GM23338 (cell line): ENCODE data around the gene DEFB124. TPM values are rescaled to one million over a fixed set of nuclear protein-coding genes. Genes with fewer than 3 reads are reported as not detected.

Experiments
- ATAC-seq: fragments of 200-7000 bp; cut with Tn5 transposase; 3 replicates; pipeline ENCODE4 v1.9.1; 2020
- DNase-seq: peaks from one replicate; pipeline ENCODE4 v3.0.0-alpha.2; 2015; ENCODE audit warnings: low spot score
- H2AFZ ChIP-seq: fragments of 200-600 bp; sonication (generic); 2 replicates; pipeline ENCODE4 v1.8.0; 2016; ENCODE audit warnings: antibody characterized with exemption, mild to moderate bottlenecking, moderate library complexity
- H3F3A ChIP-seq: fragments of 200-600 bp; sonication (generic); replicated peaks from 2 replicates; pipeline ENCODE4 v1.8.0; 2017; ENCODE audit warnings: antibody characterized with exemption, mixed run types, low read depth
- H3K27ac ChIP-seq: fragments of 200-600 bp; sonication (generic); 2 replicates; pipeline ENCODE4 v1.6.1; 2016; ENCODE audit warnings: low read depth
- H3K27me3 ChIP-seq: fragments of 200-600 bp; sonication (generic); 2 replicates; pipeline ENCODE4 v1.8.0; 2016; ENCODE audit warnings: mild to moderate bottlenecking, mixed run types, moderate library complexity; ENCODE audit not compliant: insufficient read depth
- H3K36me3 ChIP-seq: fragments of 200-600 bp; sonication (generic); 2 replicates; pipeline ENCODE4 v1.8.0; 2016; ENCODE audit warnings: mild to moderate bottlenecking; ENCODE audit not compliant: insufficient read depth
- H3K4me1 ChIP-seq: fragments of 200-600 bp; sonication (generic); 2 replicates; pipeline ENCODE4 v1.8.0; 2016; ENCODE audit warnings: mild to moderate bottlenecking, moderate library complexity; ENCODE audit not compliant: insufficient read depth
- H3K4me2 ChIP-seq: fragments of 200-600 bp; sonication (generic); 2 replicates; pipeline ENCODE4 v1.7.1; 2017; ENCODE audit warnings: mixed run types
- H3K4me3 ChIP-seq: fragments of 200-600 bp; sonication (generic); 2 replicates; pipeline ENCODE4 v1.6.1; 2016; ENCODE audit warnings: mixed run types
- H3K79me2 ChIP-seq: fragments of 200-600 bp; sonication (generic); replicated peaks from 2 replicates; pipeline ENCODE4 v1.8.0; 2017; ENCODE audit warnings: mild to moderate bottlenecking; ENCODE audit not compliant: insufficient read depth
- H3K9me2 ChIP-seq: fragments of 200-600 bp; sonication (generic); 2 replicates; pipeline ENCODE4 v1.8.0; 2017; ENCODE audit not compliant: insufficient read depth
- H4K20me1 ChIP-seq: fragments of 200-600 bp; sonication (generic); replicated peaks from 2 replicates; pipeline ENCODE4 v1.8.0; 2017; ENCODE audit warnings: mild to moderate bottlenecking; ENCODE audit not compliant: insufficient read depth
- H3K27ac Mint-ChIP-seq: 2 replicates; pipeline ENCODE4 v1.8.0; 2020; ENCODE audit warnings: inconsistent platforms, mild to moderate bottlenecking, moderate library complexity, mixed read lengths
- H3K27me3 Mint-ChIP-seq: 3 replicates; pipeline ENCODE4 v1.8.0; 2022; ENCODE audit warnings: low read depth, mild to moderate bottlenecking, moderate library complexity, mixed read lengths, inconsistent platforms; ENCODE audit not compliant: insufficient read depth, poor library complexity
- H3K36me3 Mint-ChIP-seq: 3 replicates; pipeline ENCODE4 v1.8.0; 2021; ENCODE audit warnings: low read depth, mild to moderate bottlenecking, inconsistent platforms, moderate library complexity, mixed read lengths
- H3K4me1 Mint-ChIP-seq: 3 replicates; pipeline ENCODE4 v1.8.0; 2020; ENCODE audit warnings: mild to moderate bottlenecking, inconsistent platforms, mixed read lengths
- H3K4me3 Mint-ChIP-seq: 3 replicates; pipeline ENCODE4 v1.8.0; 2021; ENCODE audit warnings: moderate library complexity, mild to moderate bottlenecking, inconsistent platforms, mixed read lengths
- H3K9me3 Mint-ChIP-seq: 3 replicates; pipeline ENCODE4 v1.8.0; 2020; ENCODE audit warnings: moderate library complexity, mild to moderate bottlenecking, inconsistent platforms, mixed read lengths
- NANOG ChIP-seq: IDR thresholded peaks from 2 replicates; pipeline ENCODE4 v1.6.1; 2016; ENCODE audit warnings: antibody characterized with exemption, borderline replicate concordance
- POLR2AphosphoS5 ChIP-seq: IDR thresholded peaks from 2 replicates; pipeline ENCODE4 v1.6.1; 2016; ENCODE audit warnings: antibody characterized with exemption, low read depth
- ZNF114 ChIP-seq: fragments of 250-450 bp; sonication (Bioruptor Pico); IDR thresholded peaks from 2 replicates; pipeline ENCODE4 v1.5.0; 2020; ENCODE audit warnings: mild to moderate bottlenecking, moderate library complexity
- ZNF331 ChIP-seq: fragments of 250-450 bp; sonication (Bioruptor Pico); IDR thresholded peaks from 2 replicates; pipeline ENCODE4 v1.5.0; 2020; ENCODE audit warnings: low read depth, mild to moderate bottlenecking, moderate library complexity
- ZNF462 ChIP-seq: fragments of 250-450 bp; sonication (Bioruptor Pico); IDR thresholded peaks from 2 replicates; pipeline ENCODE4 v1.5.0; 2020; ENCODE audit warnings: mild to moderate bottlenecking, moderate library complexity
- polyA plus RNA-seq: library from polyadenylated mRNA; unstranded; fragments of >200 nt; fragmentation: Nextera tagmentation; extraction: Ambion mirVana; gene quantifications from 2 replicates; pipeline ENCODE4 v1.2.1, GENCODE V29; 2016
- total RNA-seq: library from RNA; depleted of rRNA; stranded (reverse); fragments of >200 nt; shearing (Covaris generic); gene quantifications from 2 replicates; pipeline ENCODE4 v1.2.3, GENCODE V29; 2014
- TF ChIP-seq, protein P1 (sequence below), 2 experiments: fragments of 200-600 bp in 1 of 2; sonication (generic) in 1 of 2; conservative IDR thresholded peaks; 2 replicates each; pipeline versions ENCODE4 v1.5.1 to v1.6.1; 2016 to 2017; ENCODE audit warnings: antibody characterized with exemption in 2 of 2, low read depth in 2 of 2, mild to moderate bottlenecking in 2 of 2, moderate library complexity in 1 of 2

Gene DEFB124
- total and polyA plus RNA-seq, 2 experiments from 2014 or later: 0.52 TPM; not detected in 1

DNA sequence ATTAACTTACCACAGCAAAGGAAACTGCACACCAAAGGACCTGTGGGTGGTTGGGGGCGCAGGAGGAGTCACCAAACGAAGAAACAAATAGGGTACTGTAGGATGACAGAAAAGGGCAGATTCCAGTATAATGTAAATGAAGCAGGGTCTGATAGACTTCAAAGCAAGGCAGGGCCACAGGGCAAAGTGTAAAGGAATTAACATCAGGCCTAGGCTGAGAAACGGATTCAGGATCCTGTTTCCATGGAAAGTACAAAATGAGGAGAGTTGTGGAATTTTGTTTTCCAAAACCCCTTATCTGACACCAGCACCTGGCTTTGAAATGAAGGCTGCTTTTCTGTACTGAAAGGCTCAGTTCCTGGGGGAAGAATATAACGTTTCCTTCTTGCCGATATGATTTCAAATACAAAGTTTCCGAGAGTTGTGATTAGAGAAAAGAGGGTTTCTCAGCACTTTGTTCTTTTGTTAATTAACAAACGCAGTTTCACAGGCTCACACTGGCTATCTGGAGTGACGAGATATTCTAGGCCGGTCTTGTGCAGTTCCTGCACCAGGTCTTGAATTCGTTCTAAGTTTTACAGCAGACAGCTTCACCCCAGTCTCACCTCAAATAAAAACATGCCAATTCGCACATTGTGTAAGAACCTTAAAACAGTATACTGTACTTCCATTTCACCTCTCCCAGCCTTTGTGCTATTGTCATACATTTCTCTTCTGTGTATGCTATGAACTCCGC is 28.7 kb downstream of the DEFB124 start:
- Histone ChIP-seq H3K27ac (no peak overlapping the region), H3K4me3 (no peak overlapping the region), H2AFZ (no peak overlapping the region), H3K9me2 (no peaks in the 10 kb centered on the region; the same call in 1 of the 2 replicates), H3K4me1 (no peaks in the 10 kb centered on the region), H3K27me3 (no peaks in the 10 kb centered on the region), H3K79me2 (no peaks in the 10 kb centered on the region), H3K4me2 (no peak overlapping the region), H4K20me1 (no peaks in the 10 kb centered on the region), H3K36me3 (no peaks in the 10 kb centered on the region; the same call in 1 of the 2 replicates), H3F3A (no peaks in the 10 kb centered on the region)
- peaks cover 93% of the 10 kb centered on the region for H3K9me3 Mint-ChIP-seq
- H3K36me3 Mint-ChIP-seq: peaks cover 31% of the 10 kb centered on the region; the same call in 2 of the 3 replicates
- TF ChIP-seq POLR2AphosphoS5: no peak
- no peak for TF ChIP-seq ZNF114
- no peak for TF ChIP-seq ZNF331 (CRISPR knock-in tag)
- TF ChIP-seq NANOG: no peak
- peaks cover 6% of the 10 kb centered on the region for H3K27me3 Mint-ChIP-seq
- no peaks in the 10 kb centered on the region for H3K4me1 Mint-ChIP-seq
- no peak overlapping the region for H3K4me3 Mint-ChIP-seq
- ATAC-seq (no peak), DNase-seq (no peak)
- no peak overlapping the region for H3K27ac Mint-ChIP-seq

DNA sequence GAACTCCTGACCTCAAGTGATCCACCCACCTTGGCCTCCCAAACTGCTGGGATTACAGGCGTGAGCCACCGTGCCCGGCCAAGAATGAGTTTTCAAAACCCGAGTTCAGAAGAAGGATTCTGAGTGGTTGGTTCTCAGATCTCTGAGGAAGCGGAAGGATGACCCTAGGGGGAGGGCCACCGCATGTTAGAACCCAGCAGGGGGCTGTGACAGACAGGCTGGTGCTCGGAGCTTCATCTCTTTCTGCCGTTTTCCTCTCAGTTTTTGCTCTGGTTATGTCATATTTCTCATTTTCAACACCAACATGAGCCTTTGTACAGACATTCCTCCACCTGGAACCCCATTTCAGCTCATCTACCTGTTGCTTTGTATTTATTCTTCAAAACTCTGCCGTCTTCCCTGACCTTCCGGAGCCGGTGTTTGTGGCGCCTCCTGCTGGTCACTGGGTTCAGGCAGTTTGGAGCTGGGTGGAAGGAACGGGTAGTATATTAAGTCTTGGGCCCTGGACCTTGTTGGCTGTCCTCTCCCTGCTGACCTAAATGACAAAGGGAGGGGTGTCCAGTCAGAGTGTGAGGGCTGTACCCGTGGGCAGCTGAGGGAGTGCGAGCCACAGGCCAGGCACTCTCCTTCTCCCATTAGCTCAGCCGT is 34.8 kb downstream of the DEFB124 start, which contains the start of gene DEFB123:
TSS of gene DEFB123 (plus strand) at position 621 of the 648 bp plus-strand sequence. CDS start 67 bp downstream, outside the sequence.
- Histone ChIP-seq H2AFZ (no peak within 1 kb of the TSS), H4K20me1 (no peaks in the 10 kb centered on the region), H3K4me2 (0 out of 2 replicates have a peak within 1 kb of the TSS, but pooled peaks have one; percentile 23), H3K36me3 (no peaks in the 10 kb centered on the region; the same call in 1 of the 2 replicates), H3K27me3 (no peaks in the 10 kb centered on the region), H3K4me3 (0 out of 2 replicates have a peak within 1 kb of the TSS, but pooled peaks have one; percentile 9), H3K9me2 (no peaks in the 10 kb centered on the region; the same call in 1 of the 2 replicates), H3K4me1 (no peaks in the 10 kb centered on the region), H3K79me2 (no peaks in the 10 kb centered on the region), H3F3A (no peaks in the 10 kb centered on the region), H3K27ac (no peak within 1 kb of the TSS)
- ATAC-seq: no peak
- peaks cover 3% of the 10 kb centered on the region for H3K27me3 Mint-ChIP-seq
- peaks cover 98% of the 10 kb centered on the region for H3K9me3 Mint-ChIP-seq
- no peaks in the 10 kb centered on the region for H3K4me1 Mint-ChIP-seq
- DNase-seq: peak; percentile 60
- TF ChIP-seq, protein P1, sequence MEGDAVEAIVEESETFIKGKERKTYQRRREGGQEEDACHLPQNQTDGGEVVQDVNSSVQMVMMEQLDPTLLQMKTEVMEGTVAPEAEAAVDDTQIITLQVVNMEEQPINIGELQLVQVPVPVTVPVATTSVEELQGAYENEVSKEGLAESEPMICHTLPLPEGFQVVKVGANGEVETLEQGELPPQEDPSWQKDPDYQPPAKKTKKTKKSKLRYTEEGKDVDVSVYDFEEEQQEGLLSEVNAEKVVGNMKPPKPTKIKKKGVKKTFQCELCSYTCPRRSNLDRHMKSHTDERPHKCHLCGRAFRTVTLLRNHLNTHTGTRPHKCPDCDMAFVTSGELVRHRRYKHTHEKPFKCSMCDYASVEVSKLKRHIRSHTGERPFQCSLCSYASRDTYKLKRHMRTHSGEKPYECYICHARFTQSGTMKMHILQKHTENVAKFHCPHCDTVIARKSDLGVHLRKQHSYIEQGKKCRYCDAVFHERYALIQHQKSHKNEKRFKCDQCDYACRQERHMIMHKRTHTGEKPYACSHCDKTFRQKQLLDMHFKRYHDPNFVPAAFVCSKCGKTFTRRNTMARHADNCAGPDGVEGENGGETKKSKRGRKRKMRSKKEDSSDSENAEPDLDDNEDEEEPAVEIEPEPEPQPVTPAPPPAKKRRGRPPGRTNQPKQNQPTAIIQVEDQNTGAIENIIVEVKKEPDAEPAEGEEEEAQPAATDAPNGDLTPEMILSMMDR (conservative IDR thresholded peaks at IDR 0.05; ENCODE audit: low read depth in 2 of 2): peak; percentile 67 to 83
- TF ChIP-seq ZNF462 (CRISPR knock-in tag): no peak
- no peak within 1 kb of the TSS for H3K27ac Mint-ChIP-seq
- H3K36me3 Mint-ChIP-seq: peaks cover 38% of the 10 kb centered on the region
- H3K4me3 Mint-ChIP-seq: no peak within 1 kb of the TSS
